ENCODE results near the gene CHURC1. TPM values are rescaled to one million over a fixed set of nuclear protein-coding genes. Genes with fewer than 3 reads are reported as not detected.

The CHURC1 gene
- total and polyA plus RNA-seq, 2 of the 4 experiments (the other 2 are of a cell fraction): 38.0 to 69.5 TPM

DNA sequence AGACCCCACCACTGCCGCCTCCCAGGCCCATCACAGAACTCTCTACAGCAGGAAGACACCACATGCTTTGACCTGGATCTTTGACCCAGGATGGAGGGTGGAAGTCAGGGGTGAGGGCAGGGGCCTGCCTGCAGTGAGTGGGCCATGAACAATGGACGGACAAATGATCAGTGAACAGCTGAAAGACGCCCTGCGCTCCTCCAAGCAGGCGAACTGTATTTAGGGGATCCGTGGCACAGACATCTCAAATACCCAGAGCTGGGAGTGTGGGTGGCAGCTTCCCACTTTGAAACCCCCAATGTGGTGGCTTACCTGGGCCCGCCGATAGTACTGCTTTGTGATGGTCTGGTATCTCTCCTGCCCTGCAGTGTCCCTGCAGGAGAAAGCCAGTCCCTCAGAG is 37.0 kb downstream of the CHURC1 start:
- no peaks in the 10 kb centered on the region for H3K27me3 ChIP-seq (ENCODE audit: control insufficient read depth, insufficient read depth, low read length)
- H2BK5ac ChIP-seq (ENCODE audit: low read depth, low read length, poor library complexity, severe bottlenecking): no peak overlapping the region
- H3K9me1 ChIP-seq (ENCODE audit: insufficient read depth, low read length): peaks cover 2% of the 10 kb centered on the region; the same call in 1 of the 2 replicates

More for the DNA sequence above, 37.0 kb downstream of the CHURC1 start:
- ATAC-seq (ENCODE audit: low read depth) (no peak), DNase-seq (no peak)
- Histone ChIP-seq H4K8ac (ENCODE audit: low read depth in 2 of 2, low read length in 2 of 2) (no peak overlapping the region), H3K36me3 (ENCODE audit: control insufficient read depth, insufficient read depth, low read length) (peaks cover 11% of the 10 kb centered on the region; the same call in 1 of the 2 replicates), H3K79me1 (ENCODE audit: low read depth in 1 of 2, low read length in 2 of 2) (no peaks in the 10 kb centered on the region; a peak in 1 of 4 replicates), H4K20me1 (ENCODE audit: insufficient read depth, low read length) (no peaks in the 10 kb centered on the region), H3K14ac (replicated peaks; ENCODE audit: low read depth, low read length) (no peak overlapping the region), H2AK9ac (replicated peaks; ENCODE audit: low read depth, low read length, poor library complexity) (no peak overlapping the region), H3K18ac (ENCODE audit: low read depth, low read length) (no peak overlapping the region), H3K4me3 (ENCODE audit: insufficient read depth, low read depth, low read length) (no peak overlapping the region), H3K4me2 (ENCODE audit: low read depth, low read length) (no peak overlapping the region), H2AK5ac (ENCODE audit: low read depth, low read length) (no peak overlapping the region), H4K5ac (ENCODE audit: low read depth, low read length) (no peak overlapping the region), H3K23ac (ENCODE audit: low read depth, low read length) (no peak overlapping the region), H3K9me3 (ENCODE audit: control insufficient read depth, insufficient read depth, low read length) (no peaks in the 10 kb centered on the region), H4K91ac (ENCODE audit: insufficient read depth, low read depth, low read length) (no peak overlapping the region), H2BK120ac (ENCODE audit: low read depth, low read length) (no peak overlapping the region), H3K4me1 (ENCODE audit: control insufficient read depth, insufficient read depth, low read length) (no peaks in the 10 kb centered on the region), H3K27ac (ENCODE audit: insufficient read depth, low read length) (no peak overlapping the region), H2BK20ac (ENCODE audit: low read depth, low read length) (no peak overlapping the region), H3K56ac (ENCODE audit: extremely low read depth, insufficient read depth, low read length) (no peak overlapping the region), H2AFZ (replicated peaks; ENCODE audit: low read length, poor library complexity) (no peak overlapping the region), H3K4ac (ENCODE audit: low read depth, low read length) (no peak overlapping the region), H3K9ac (ENCODE audit: low read depth, low read length) (no peak overlapping the region), H2BK15ac (ENCODE audit: low read depth, low read length) (no peak overlapping the region)
- intact Hi-C loops (cut with micrococcal nuclease): no loop called here
- BruUV-seq (replicated peaks): no TSS peak
- 100% methylated on average over 1 of the region's 8 CpGs; no CpG with 5 or more reads in 1 of the 2 experiments for WGBS, 2 experiments (ENCODE audit: extremely low coverage in 2 of 2, insufficient read length in 1 of 2)
- TF ChIP-seq, protein P1, sequence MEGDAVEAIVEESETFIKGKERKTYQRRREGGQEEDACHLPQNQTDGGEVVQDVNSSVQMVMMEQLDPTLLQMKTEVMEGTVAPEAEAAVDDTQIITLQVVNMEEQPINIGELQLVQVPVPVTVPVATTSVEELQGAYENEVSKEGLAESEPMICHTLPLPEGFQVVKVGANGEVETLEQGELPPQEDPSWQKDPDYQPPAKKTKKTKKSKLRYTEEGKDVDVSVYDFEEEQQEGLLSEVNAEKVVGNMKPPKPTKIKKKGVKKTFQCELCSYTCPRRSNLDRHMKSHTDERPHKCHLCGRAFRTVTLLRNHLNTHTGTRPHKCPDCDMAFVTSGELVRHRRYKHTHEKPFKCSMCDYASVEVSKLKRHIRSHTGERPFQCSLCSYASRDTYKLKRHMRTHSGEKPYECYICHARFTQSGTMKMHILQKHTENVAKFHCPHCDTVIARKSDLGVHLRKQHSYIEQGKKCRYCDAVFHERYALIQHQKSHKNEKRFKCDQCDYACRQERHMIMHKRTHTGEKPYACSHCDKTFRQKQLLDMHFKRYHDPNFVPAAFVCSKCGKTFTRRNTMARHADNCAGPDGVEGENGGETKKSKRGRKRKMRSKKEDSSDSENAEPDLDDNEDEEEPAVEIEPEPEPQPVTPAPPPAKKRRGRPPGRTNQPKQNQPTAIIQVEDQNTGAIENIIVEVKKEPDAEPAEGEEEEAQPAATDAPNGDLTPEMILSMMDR (conservative IDR thresholded peaks at IDR 0.05; ENCODE audit: low read depth, low read length): no peak
- TF ChIP-seq FOS (IDR thresholded peaks at IDR 0.05; ENCODE audit: low read depth, low read length): no peak
- no peak for TF ChIP-seq RAD21 (IDR thresholded peaks at IDR 0.05; ENCODE audit: low read length)
- no peak for TF ChIP-seq MXI1 (IDR thresholded peaks at IDR 0.05; ENCODE audit: borderline replicate concordance, low read depth, low read length)
- no peak for TF ChIP-seq MAZ (IDR thresholded peaks at IDR 0.05; ENCODE audit: borderline replicate concordance, low read depth, low read length)
- no peak for TF ChIP-seq RFX5 (IDR thresholded peaks at IDR 0.05; ENCODE audit: low read depth, low read length)
- TF ChIP-seq, protein P2, sequence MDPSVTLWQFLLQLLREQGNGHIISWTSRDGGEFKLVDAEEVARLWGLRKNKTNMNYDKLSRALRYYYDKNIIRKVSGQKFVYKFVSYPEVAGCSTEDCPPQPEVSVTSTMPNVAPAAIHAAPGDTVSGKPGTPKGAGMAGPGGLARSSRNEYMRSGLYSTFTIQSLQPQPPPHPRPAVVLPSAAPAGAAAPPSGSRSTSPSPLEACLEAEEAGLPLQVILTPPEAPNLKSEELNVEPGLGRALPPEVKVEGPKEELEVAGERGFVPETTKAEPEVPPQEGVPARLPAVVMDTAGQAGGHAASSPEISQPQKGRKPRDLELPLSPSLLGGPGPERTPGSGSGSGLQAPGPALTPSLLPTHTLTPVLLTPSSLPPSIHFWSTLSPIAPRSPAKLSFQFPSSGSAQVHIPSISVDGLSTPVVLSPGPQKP (IDR thresholded peaks at IDR 0.05; ENCODE audit: borderline replicate concordance, low read depth, low read length): no peak
- no peak for TF ChIP-seq MAFK (IDR thresholded peaks at IDR 0.05; ENCODE audit: low read depth, low read length)
- no peak for TF ChIP-seq NFE2L2 (IDR thresholded peaks at IDR 0.05; ENCODE audit: low read depth, low read length)
- TF ChIP-seq RCOR1 (IDR thresholded peaks at IDR 0.05; ENCODE audit: insufficient replicate concordance, low read length): no peak
- TF ChIP-seq, protein P3, sequence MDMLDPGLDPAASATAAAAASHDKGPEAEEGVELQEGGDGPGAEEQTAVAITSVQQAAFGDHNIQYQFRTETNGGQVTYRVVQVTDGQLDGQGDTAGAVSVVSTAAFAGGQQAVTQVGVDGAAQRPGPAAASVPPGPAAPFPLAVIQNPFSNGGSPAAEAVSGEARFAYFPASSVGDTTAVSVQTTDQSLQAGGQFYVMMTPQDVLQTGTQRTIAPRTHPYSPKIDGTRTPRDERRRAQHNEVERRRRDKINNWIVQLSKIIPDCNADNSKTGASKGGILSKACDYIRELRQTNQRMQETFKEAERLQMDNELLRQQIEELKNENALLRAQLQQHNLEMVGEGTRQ (IDR thresholded peaks at IDR 0.05; ENCODE audit: low read depth, low read length): no peak
- TF ChIP-seq SMC3 (IDR thresholded peaks at IDR 0.05; ENCODE audit: low read depth, low read length): no peak
- no peak for TF ChIP-seq BHLHE40 (IDR thresholded peaks at IDR 0.05; ENCODE audit: low read depth, low read length)
- no peak for TF ChIP-seq CEBPB (IDR thresholded peaks at IDR 0.05; ENCODE audit: low read depth, low read length)
- no peak for TF ChIP-seq CHD1 (IDR thresholded peaks at IDR 0.05; ENCODE audit: low read depth, low read length)
- TF ChIP-seq POLR2A (IDR thresholded peaks at IDR 0.05; ENCODE audit: low read depth, low read length): no peak
- dilution Hi-C loops (cut with HindIII; ENCODE audit: low sequenced_read_pairs, unreplicated experiment): no loop called here
- in situ Hi-C loops (cut with MboI; ENCODE audit: low sequenced_read_pairs): no loop called here
- ChIA-PET POLR2A (ENCODE audit: unreplicated experiment) (no interaction called here), CTCF (no interaction called here)
